WTC11 (cell line): Measurements from ENCODE around the gene PTH1R. TPM values are rescaled to one million over a fixed set of nuclear protein-coding genes. Genes with fewer than 3 reads are reported as not detected.

Source experiments
- ATAC-seq: fragments of 200-7000 bp; cut with Tn5 transposase; 2 replicates; pipeline ENCODE4 v1.10.0; 2021; ENCODE audit warnings: mild to moderate bottlenecking, moderate library complexity
- CTCF ChIA-PET: fragments of 300-600 bp; sonication (Branson Sonifier 250); formaldehyde crosslinking; loops from one replicate; lab custom pipeline; 2021; ENCODE audit warnings: antibody characterized with exemption; lab: Charles Lee
- POLR2A ChIA-PET: fragments of 350-600 bp; sonication (Branson Sonifier 250); formaldehyde crosslinking; loops from one replicate; lab custom pipeline; 2021; ENCODE audit warnings: antibody characterized with exemption; lab: Charles Lee
- DNase-seq: peaks from one replicate; pipeline ENCODE4 v3.0.0; 2021; ENCODE audit warnings: low spot score
- H3K27ac Mint-ChIP-seq: 2 replicates; pipeline ENCODE4 v1.8.0; 2021; ENCODE audit warnings: mixed read lengths
- H3K27me3 Mint-ChIP-seq: 2 replicates; pipeline ENCODE4 v1.8.0; 2021; ENCODE audit warnings: low read depth, mild to moderate bottlenecking, moderate library complexity, mixed read lengths
- H3K36me3 Mint-ChIP-seq: 2 replicates; pipeline ENCODE4 v1.8.0; 2021; ENCODE audit warnings: mixed read lengths
- H3K4me1 Mint-ChIP-seq: 2 replicates; pipeline ENCODE4 v1.8.0; 2022; ENCODE audit warnings: mixed read lengths
- H3K4me3 Mint-ChIP-seq: 2 replicates; pipeline ENCODE4 v1.8.0; 2021; ENCODE audit warnings: mild to moderate bottlenecking, moderate library complexity, mixed read lengths
- H3K9me3 Mint-ChIP-seq: 2 replicates; pipeline ENCODE4 v1.8.0; 2021; ENCODE audit warnings: mixed read lengths
- CBFB ChIP-seq: sonication (generic); formaldehyde crosslinking; IDR thresholded peaks from 2 replicates; pipeline ENCODE4 v1.8.1; 2022; ENCODE audit warnings: mild to moderate bottlenecking, low read depth, missing genetic modification reagents
- CREB1 ChIP-seq: sonication (generic); formaldehyde crosslinking; IDR thresholded peaks from 2 replicates; pipeline ENCODE4 v1.8.0; 2023; ENCODE audit warnings: mild to moderate bottlenecking, missing genetic modification reagents
- ESRRA ChIP-seq: sonication (generic); formaldehyde crosslinking; IDR thresholded peaks from 2 replicates; pipeline ENCODE4 v1.8.1; 2022; ENCODE audit warnings: mild to moderate bottlenecking, missing genetic modification reagents, borderline replicate concordance
- GRHL2 ChIP-seq: fragments of 250-450 bp; sonication (Bioruptor Pico); IDR thresholded peaks from 2 replicates; pipeline ENCODE4 v1.8.0; 2022; ENCODE audit warnings: mild to moderate bottlenecking, moderate library complexity; ENCODE audit not compliant: insufficient replicate concordance, severe bottlenecking
- MXD4 ChIP-seq: fragments of 250-450 bp; sonication (Bioruptor Pico); IDR thresholded peaks from 2 replicates; pipeline ENCODE4 v1.8.0; 2021; ENCODE audit warnings: mild to moderate bottlenecking, moderate library complexity, borderline replicate concordance
- PRRX2 ChIP-seq: fragments of 250-450 bp; sonication (Bioruptor Pico); IDR thresholded peaks from 2 replicates; pipeline ENCODE4 v1.8.0; 2021; ENCODE audit warnings: mild to moderate bottlenecking
- RORB ChIP-seq: fragments of 250-450 bp; sonication (Bioruptor Pico); IDR thresholded peaks from 2 replicates; pipeline ENCODE4 v1.9.0; 2021; ENCODE audit warnings: mild to moderate bottlenecking
- SP1 ChIP-seq: sonication (generic); formaldehyde crosslinking; conservative IDR thresholded peaks from 2 replicates; pipeline ENCODE4 v1.8.1; 2022; ENCODE audit warnings: missing genetic modification reagents
- TCF7 ChIP-seq: sonication (generic); formaldehyde crosslinking; IDR thresholded peaks from 2 replicates; pipeline ENCODE4 v1.8.0; 2022; ENCODE audit warnings: mild to moderate bottlenecking, low read depth, missing genetic modification reagents, moderate library complexity
- TP53 ChIP-seq: sonication (generic); formaldehyde crosslinking; IDR thresholded peaks from 2 replicates; pipeline ENCODE4 v1.8.1; 2023; ENCODE audit warnings: mild to moderate bottlenecking, missing genetic modification reagents
- ZNF121 ChIP-seq: sonication (generic); formaldehyde crosslinking; IDR thresholded peaks from 2 replicates; pipeline ENCODE4 v1.8.0; 2023; ENCODE audit warnings: missing genetic modification reagents
- total RNA-seq: library from RNA; stranded (reverse); gene quantifications from 3 replicates; pipeline ENCODE4 v1.2.3, GENCODE V29; 2021
- TF ChIP-seq, protein P1 (sequence below): sonication (generic); formaldehyde crosslinking; IDR thresholded peaks from 2 replicates; pipeline ENCODE4 v1.8.0; 2023; ENCODE audit warnings: mild to moderate bottlenecking, missing genetic modification reagents
- TF ChIP-seq, protein P2 (sequence below): sonication (generic); formaldehyde crosslinking; IDR thresholded peaks from 2 replicates; pipeline ENCODE4 v1.8.1; 2022; ENCODE audit warnings: low read depth, mild to moderate bottlenecking, moderate library complexity, missing genetic modification reagents, borderline replicate concordance
- TF ChIP-seq, protein P3 (sequence below): sonication (generic); formaldehyde crosslinking; IDR thresholded peaks from 2 replicates; pipeline ENCODE4 v1.8.1; 2022; ENCODE audit warnings: mild to moderate bottlenecking, missing genetic modification reagents, moderate library complexity, borderline replicate concordance
- TF ChIP-seq, protein P4 (sequence below): sonication (generic); formaldehyde crosslinking; IDR thresholded peaks from 2 replicates; pipeline ENCODE4 v1.8.1; 2022; ENCODE audit warnings: mild to moderate bottlenecking, moderate library complexity, missing genetic modification reagents
- TF ChIP-seq, protein P5 (sequence below): fragments of 250-450 bp; sonication (Bioruptor Pico); IDR thresholded peaks from 2 replicates; pipeline ENCODE4 v1.9.0; 2021; ENCODE audit warnings: mild to moderate bottlenecking, borderline replicate concordance
- TF ChIP-seq, protein P6 (sequence below): sonication (generic); formaldehyde crosslinking; IDR thresholded peaks from 2 replicates; pipeline ENCODE4 v1.8.0; 2022; ENCODE audit warnings: missing genetic modification reagents
- TF ChIP-seq, protein P7 (sequence below): sonication (generic); formaldehyde crosslinking; IDR thresholded peaks from 2 replicates; pipeline ENCODE4 v1.8.0; 2022; ENCODE audit warnings: mild to moderate bottlenecking, missing genetic modification reagents

PTH1R gene
- total RNA-seq, 1 experiment from 2014 or later = 12.0 TPM

DNA sequence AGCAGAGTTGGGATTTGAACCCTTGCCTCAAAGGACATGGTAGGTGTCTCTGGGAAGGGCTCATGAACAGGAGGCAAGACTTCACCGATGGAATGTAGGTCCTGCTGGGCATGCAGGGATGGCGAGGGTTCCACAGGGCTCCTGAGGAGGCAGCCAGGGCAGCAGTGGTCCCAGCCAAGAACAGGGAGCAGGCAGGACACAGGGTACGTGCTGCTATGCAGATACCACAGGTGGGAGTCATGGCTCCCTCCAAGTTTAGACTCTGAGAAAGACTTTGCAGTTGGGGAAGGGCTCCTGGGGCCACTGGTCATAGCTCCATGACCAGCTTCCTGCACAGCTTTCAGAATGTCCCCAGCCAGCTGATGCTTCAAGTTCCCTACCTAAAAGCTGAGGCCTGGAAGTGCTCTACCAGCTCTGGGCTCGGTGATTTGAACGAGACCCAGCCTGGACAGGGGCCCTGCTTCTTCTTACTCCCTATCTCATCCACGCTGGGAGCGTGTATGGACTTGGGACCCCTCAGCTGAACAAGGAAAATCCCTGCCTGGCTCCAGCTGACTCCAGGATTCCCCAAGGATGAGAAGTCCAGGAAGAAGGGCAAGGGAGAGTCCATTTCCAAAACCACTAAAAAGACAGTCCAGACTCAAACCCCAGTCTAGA is 15.0 kb upstream of the PTH1R start:
- CTCF ChIA-PET = interaction anchor here (0.6 to 1.5 kb wide), 3 partner anchors 17 to 279 kb away, joined by 4 to 7 read pairs (median 5); no protein-coding TSS in a partner anchor
- H3K27me3 Mint-ChIP-seq = peaks cover 3% of the 10 kb centered on the region; the same call in 1 of the 2 replicates
- H3K4me1 Mint-ChIP-seq = no peaks in the 10 kb centered on the region
- H3K4me3 Mint-ChIP-seq = no peak overlapping the region
- no peak for TF ChIP-seq MXD4
- TF ChIP-seq, all 79 proteins: peak for 0
- Mint-ChIP-seq H3K9me3 (no peaks in the 10 kb centered on the region), H3K36me3 (no peaks in the 10 kb centered on the region), H3K27ac (no peak overlapping the region; the same call in 1 of the 2 replicates)
- POLR2A ChIA-PET = no interaction called here
- DNase-seq (peak; percentile 7), ATAC-seq (no peak)

DNA sequence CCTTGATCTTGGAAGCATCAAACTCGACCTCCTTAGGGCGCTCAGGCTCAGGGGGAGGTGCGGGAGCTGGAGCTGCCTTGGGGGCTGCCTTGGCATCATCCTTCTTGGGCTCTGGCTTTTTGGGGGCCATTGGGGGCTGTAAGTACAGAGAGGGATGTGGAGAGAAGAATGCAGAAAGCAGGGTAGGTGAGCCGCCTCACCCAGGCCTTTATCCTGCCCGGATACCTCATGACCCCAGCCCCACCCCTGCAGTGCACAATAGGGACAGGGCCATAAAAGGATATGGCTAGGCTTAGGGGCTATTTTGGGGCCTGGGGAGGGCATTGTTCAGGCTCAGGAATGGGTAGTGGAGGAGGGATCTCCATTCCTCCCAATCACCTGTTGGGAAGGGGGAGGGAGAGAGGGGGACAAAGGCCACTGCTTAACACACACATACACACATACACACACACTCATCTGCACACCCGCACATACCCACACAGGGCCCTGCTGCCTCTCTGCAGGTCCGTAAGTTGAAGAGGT is 14.2 kb upstream of the PTH1R start, which contains the start of gene MYL3:
Gene MYL3, minus strand, starts transcription at position 184 of the 522 bp plus-strand sequence. Its CDS starts 54 bp downstream, at position 130.
- Mint-ChIP-seq H3K27ac (no peak within 1 kb of the TSS), H3K27me3 (no peaks in the 10 kb centered on the region), H3K4me1 (no peaks in the 10 kb centered on the region), H3K36me3 (no peaks in the 10 kb centered on the region), H3K4me3 (no peak within 1 kb of the TSS), H3K9me3 (no peaks in the 10 kb centered on the region)
- TF ChIP-seq ESRRA (no peak), SP1 (CRISPR knock-in tag) (no peak), CREB1 (CRISPR knock-in tag) (no peak), RORB (CRISPR knock-in tag) (no peak), CBFB (CRISPR knock-in tag) (no peak), TP53 (CRISPR knock-in tag) (no peak), GRHL2 (CRISPR knock-in tag) (no peak), PRRX2 (no peak), TCF7 (no peak), ZNF121 (CRISPR knock-in tag) (no peak)
- TF ChIP-seq, protein P1, sequence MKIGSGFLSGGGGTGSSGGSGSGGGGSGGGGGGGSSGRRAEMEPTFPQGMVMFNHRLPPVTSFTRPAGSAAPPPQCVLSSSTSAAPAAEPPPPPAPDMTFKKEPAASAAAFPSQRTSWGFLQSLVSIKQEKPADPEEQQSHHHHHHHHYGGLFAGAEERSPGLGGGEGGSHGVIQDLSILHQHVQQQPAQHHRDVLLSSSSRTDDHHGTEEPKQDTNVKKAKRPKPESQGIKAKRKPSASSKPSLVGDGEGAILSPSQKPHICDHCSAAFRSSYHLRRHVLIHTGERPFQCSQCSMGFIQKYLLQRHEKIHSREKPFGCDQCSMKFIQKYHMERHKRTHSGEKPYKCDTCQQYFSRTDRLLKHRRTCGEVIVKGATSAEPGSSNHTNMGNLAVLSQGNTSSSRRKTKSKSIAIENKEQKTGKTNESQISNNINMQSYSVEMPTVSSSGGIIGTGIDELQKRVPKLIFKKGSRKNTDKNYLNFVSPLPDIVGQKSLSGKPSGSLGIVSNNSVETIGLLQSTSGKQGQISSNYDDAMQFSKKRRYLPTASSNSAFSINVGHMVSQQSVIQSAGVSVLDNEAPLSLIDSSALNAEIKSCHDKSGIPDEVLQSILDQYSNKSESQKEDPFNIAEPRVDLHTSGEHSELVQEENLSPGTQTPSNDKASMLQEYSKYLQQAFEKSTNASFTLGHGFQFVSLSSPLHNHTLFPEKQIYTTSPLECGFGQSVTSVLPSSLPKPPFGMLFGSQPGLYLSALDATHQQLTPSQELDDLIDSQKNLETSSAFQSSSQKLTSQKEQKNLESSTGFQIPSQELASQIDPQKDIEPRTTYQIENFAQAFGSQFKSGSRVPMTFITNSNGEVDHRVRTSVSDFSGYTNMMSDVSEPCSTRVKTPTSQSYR (CRISPR knock-in tag) = no peak
- TF ChIP-seq, protein P2, sequence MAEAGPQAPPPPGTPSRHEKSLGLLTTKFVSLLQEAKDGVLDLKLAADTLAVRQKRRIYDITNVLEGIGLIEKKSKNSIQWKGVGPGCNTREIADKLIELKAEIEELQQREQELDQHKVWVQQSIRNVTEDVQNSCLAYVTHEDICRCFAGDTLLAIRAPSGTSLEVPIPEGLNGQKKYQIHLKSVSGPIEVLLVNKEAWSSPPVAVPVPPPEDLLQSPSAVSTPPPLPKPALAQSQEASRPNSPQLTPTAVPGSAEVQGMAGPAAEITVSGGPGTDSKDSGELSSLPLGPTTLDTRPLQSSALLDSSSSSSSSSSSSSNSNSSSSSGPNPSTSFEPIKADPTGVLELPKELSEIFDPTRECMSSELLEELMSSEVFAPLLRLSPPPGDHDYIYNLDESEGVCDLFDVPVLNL (CRISPR knock-in tag) = no peak
- TF ChIP-seq, protein P3, sequence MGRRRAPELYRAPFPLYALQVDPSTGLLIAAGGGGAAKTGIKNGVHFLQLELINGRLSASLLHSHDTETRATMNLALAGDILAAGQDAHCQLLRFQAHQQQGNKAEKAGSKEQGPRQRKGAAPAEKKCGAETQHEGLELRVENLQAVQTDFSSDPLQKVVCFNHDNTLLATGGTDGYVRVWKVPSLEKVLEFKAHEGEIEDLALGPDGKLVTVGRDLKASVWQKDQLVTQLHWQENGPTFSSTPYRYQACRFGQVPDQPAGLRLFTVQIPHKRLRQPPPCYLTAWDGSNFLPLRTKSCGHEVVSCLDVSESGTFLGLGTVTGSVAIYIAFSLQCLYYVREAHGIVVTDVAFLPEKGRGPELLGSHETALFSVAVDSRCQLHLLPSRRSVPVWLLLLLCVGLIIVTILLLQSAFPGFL = no peak
- TF ChIP-seq, protein P4, sequence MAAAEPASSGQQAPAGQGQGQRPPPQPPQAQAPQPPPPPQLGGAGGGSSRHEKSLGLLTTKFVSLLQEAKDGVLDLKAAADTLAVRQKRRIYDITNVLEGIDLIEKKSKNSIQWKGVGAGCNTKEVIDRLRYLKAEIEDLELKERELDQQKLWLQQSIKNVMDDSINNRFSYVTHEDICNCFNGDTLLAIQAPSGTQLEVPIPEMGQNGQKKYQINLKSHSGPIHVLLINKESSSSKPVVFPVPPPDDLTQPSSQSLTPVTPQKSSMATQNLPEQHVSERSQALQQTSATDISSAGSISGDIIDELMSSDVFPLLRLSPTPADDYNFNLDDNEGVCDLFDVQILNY (CRISPR knock-in tag) = no peak
- TF ChIP-seq, protein P5, sequence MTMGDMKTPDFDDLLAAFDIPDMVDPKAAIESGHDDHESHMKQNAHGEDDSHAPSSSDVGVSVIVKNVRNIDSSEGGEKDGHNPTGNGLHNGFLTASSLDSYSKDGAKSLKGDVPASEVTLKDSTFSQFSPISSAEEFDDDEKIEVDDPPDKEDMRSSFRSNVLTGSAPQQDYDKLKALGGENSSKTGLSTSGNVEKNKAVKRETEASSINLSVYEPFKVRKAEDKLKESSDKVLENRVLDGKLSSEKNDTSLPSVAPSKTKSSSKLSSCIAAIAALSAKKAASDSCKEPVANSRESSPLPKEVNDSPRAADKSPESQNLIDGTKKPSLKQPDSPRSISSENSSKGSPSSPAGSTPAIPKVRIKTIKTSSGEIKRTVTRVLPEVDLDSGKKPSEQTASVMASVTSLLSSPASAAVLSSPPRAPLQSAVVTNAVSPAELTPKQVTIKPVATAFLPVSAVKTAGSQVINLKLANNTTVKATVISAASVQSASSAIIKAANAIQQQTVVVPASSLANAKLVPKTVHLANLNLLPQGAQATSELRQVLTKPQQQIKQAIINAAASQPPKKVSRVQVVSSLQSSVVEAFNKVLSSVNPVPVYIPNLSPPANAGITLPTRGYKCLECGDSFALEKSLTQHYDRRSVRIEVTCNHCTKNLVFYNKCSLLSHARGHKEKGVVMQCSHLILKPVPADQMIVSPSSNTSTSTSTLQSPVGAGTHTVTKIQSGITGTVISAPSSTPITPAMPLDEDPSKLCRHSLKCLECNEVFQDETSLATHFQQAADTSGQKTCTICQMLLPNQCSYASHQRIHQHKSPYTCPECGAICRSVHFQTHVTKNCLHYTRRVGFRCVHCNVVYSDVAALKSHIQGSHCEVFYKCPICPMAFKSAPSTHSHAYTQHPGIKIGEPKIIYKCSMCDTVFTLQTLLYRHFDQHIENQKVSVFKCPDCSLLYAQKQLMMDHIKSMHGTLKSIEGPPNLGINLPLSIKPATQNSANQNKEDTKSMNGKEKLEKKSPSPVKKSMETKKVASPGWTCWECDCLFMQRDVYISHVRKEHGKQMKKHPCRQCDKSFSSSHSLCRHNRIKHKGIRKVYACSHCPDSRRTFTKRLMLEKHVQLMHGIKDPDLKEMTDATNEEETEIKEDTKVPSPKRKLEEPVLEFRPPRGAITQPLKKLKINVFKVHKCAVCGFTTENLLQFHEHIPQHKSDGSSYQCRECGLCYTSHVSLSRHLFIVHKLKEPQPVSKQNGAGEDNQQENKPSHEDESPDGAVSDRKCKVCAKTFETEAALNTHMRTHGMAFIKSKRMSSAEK (CRISPR knock-in tag) = no peak
- TF ChIP-seq, protein P6, sequence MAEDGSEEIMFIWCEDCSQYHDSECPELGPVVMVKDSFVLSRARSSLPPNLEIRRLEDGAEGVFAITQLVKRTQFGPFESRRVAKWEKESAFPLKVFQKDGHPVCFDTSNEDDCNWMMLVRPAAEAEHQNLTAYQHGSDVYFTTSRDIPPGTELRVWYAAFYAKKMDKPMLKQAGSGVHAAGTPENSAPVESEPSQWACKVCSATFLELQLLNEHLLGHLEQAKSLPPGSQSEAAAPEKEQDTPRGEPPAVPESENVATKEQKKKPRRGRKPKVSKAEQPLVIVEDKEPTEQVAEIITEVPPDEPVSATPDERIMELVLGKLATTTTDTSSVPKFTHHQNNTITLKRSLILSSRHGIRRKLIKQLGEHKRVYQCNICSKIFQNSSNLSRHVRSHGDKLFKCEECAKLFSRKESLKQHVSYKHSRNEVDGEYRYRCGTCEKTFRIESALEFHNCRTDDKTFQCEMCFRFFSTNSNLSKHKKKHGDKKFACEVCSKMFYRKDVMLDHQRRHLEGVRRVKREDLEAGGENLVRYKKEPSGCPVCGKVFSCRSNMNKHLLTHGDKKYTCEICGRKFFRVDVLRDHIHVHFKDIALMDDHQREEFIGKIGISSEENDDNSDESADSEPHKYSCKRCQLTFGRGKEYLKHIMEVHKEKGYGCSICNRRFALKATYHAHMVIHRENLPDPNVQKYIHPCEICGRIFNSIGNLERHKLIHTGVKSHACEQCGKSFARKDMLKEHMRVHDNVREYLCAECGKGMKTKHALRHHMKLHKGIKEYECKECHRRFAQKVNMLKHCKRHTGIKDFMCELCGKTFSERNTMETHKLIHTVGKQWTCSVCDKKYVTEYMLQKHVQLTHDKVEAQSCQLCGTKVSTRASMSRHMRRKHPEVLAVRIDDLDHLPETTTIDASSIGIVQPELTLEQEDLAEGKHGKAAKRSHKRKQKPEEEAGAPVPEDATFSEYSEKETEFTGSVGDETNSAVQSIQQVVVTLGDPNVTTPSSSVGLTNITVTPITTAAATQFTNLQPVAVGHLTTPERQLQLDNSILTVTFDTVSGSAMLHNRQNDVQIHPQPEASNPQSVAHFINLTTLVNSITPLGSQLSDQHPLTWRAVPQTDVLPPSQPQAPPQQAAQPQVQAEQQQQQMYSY (CRISPR knock-in tag) = no peak
- TF ChIP-seq, protein P7, sequence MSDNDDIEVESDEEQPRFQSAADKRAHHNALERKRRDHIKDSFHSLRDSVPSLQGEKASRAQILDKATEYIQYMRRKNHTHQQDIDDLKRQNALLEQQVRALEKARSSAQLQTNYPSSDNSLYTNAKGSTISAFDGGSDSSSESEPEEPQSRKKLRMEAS = no peak
- DNase-seq (no peak), ATAC-seq (no peak)
- CTCF ChIA-PET = interaction anchor here (1.0 to 1.5 kb wide), 3 partner anchors 18 to 46 kb away, joined by 3 to 7 read pairs (median 4); no protein-coding TSS in a partner anchor
- POLR2A ChIA-PET = no interaction called here
